Occipital lobe (tissue), 3 donors: ENCODE measurements around the gene TUBG2. TPM values are rescaled to one million over a fixed set of nuclear protein-coding genes. Genes with fewer than 3 reads are reported as not detected.

Experiments
- DNase-seq: peaks from one replicate; lab custom pipeline; 2025; lab: John Stamatoyannopoulos, UW
- small RNA-seq: library from RNA; depleted of rRNA; stranded (forward); fragments of <200 nt; gene quantifications from one replicate; pipeline ENCODE3, GENCODE V24; 2014
- total RNA-seq: library from RNA; depleted of rRNA; stranded (reverse); fragments of >200 nt; gene quantifications from one replicate; pipeline ENCODE4 v1.2.3, GENCODE V29; 2014

Gene TUBG2
- total RNA-seq, 1 donor from 2014 or later, result 9.4 TPM

GRCh38 chr17:42695500-42695899, 36.4 kb downstream of the TUBG2 start:
- DNase-seq, result no peak

- no peak for DNase-seq
Measured at GRCh38 chr17:42697108-42697811, 38.2 kb downstream of the TUBG2 start.

GRCh38 chr17:42698736-42699414, 39.8 kb downstream of the TUBG2 start:
- no peak for DNase-seq

- DNase-seq, result no peak
Measured at GRCh38 chr17:42699415-42699740, 40.3 kb downstream of the TUBG2 start.

- DNase-seq, result no peak
Measured at GRCh38 chr17:42700586-42701289, 41.7 kb downstream of the TUBG2 start.

GRCh38 chr17:42702446-42702845, 43.4 kb downstream of the TUBG2 start:
- no peak for DNase-seq

GRCh38 chr17:42704490-42704836, 45.4 kb downstream of the TUBG2 start:
- no peak for DNase-seq

- no peak for DNase-seq
Measured at GRCh38 chr17:42704837-42705494, 45.9 kb downstream of the TUBG2 start.

GRCh38 chr17:42706732-42707131, 47.6 kb downstream of the TUBG2 start:
- no peak for DNase-seq

GRCh38 chr17:42708588-42708987, 49.5 kb downstream of the TUBG2 start:
- DNase-seq, result no peak

GRCh38 chr17:42709561-42709960, 50.5 kb downstream of the TUBG2 start:
- no peak for DNase-seq

Small RNAs within 50 kb of the gene (small RNA-seq; reads per million reads assigned to genes)
- not detected for gene MIR6780A

Other genes starting within 250 kb of the TUBG2 start
- 7.8 TPM for gene CAVIN1, start 236.0 kb upstream of the TUBG2 start, total RNA-seq
- 263 TPM for gene ATP6V0A1, start 200.4 kb upstream of the TUBG2 start, total RNA-seq
- gene NAGLU, start 123.0 kb upstream of the TUBG2 start, total RNA-seq, result 8.6 TPM
- 0.62 TPM for gene HSD17B1, start 106.4 kb upstream of the TUBG2 start, total RNA-seq
- gene COASY, start 97.1 kb upstream of the TUBG2 start, total RNA-seq, result 3.6 TPM
- gene MLX, start 92.2 kb upstream of the TUBG2 start, total RNA-seq, result 25.1 TPM
- 6.6 TPM for gene PSMC3IP, start 81.6 kb upstream of the TUBG2 start, total RNA-seq
- gene RETREG3, start 49.9 kb upstream of the TUBG2 start, total RNA-seq, result 54.9 TPM
- 10.3 TPM for gene TUBG1, start 49.6 kb upstream of the TUBG2 start, total RNA-seq
- 2.8 TPM for gene PLEKHH3, start 17.7 kb downstream of the TUBG2 start, total RNA-seq
- 0.47 TPM for gene CCR10, start 22.6 kb downstream of the TUBG2 start, total RNA-seq
- 7.5 TPM for gene CNTNAP1, start 23.2 kb downstream of the TUBG2 start, total RNA-seq
- gene EZH1, start 85.8 kb downstream of the TUBG2 start, total RNA-seq, result 23.2 TPM
- 14.3 TPM for gene RAMP2, start 101.9 kb downstream of the TUBG2 start, total RNA-seq
- gene VPS25, start 114.2 kb downstream of the TUBG2 start, total RNA-seq, result 24.5 TPM
- gene WNK4, start 121.3 kb downstream of the TUBG2 start, total RNA-seq, result 0.31 TPM
- 61.8 TPM for gene COA3, start 139.4 kb downstream of the TUBG2 start, total RNA-seq
- gene CNTD1, start 139.6 kb downstream of the TUBG2 start, total RNA-seq, result 0.47 TPM
- 57.7 TPM for gene BECN1, start 165.0 kb downstream of the TUBG2 start, total RNA-seq
- gene PSME3, start 174.1 kb downstream of the TUBG2 start, total RNA-seq, result 39.8 TPM
- 0.78 TPM for gene AOC2, start 185.3 kb downstream of the TUBG2 start, total RNA-seq
- gene AOC3, start 191.9 kb downstream of the TUBG2 start, total RNA-seq, result 0.16 TPM
- not detected for gene G6PC1, start 241.5 kb downstream of the TUBG2 start, total RNA-seq